Stimulated activated CD8-positive, alpha-beta memory T cell treated with anti-CD3 and anti-CD28 coated beads, Interleukin-12 subunit alpha, Interleukin-12 subunit beta, amount 100 ng/mL, for 24 hours (primary cell): Measurements from ENCODE around the gene WRAP73.

Experiments used
- DNase-seq: peaks from one replicate; pipeline ENCODE4 v3.0.0-alpha.2; 2020; ENCODE audit errors: extremely low read depth

WRAP73 gene

DNA sequence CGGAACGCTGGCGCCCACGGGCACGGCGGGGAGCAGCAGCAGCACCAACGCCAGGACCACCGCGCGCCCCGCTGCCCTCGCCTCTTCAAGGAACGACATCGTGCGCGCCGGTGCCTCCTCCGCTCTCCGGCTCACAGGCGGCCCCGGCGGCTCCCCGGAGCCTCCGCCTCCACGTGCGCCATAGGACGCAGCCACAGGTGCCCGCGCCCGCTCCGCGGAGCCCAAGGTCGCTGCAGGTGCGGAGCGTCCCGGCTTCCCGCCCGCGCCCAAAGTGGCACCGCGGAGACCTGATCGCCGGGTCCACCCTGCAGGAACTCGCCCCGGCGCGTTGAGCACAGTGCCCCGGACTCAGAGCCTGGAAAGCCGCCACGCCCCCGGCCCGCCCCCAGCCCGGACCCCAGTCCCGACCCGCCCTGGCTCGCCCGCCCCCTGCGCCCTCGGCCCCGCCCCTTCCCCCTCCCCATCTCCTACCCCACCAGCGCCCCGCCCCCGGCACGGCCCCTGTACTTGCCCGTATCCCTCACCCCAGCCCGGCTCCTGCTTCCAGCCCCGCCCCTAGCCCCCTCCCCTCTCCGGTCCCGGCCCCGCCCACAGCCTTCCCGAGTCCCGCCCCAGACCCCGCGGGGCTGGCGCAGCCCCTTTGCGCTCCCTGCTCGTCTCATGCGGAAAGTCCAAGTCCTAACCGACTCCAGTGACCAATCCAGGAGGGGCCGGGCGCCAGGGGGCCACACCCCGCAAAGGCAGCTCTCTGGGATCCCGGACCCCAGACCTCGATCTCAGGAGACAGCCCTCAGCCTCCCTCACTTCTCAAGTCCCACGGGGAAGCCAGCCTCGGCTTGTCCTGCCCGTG is 38.5 kb downstream of the WRAP73 start, which contains the start of gene MEGF6:
TSS of gene MEGF6 (minus strand) at position 339 of the 850 bp plus-strand sequence. CDS start at position 99, 240 bp downstream.
- DNase-seq, result peak; percentile 35

- no peak for DNase-seq
Measured at GRCh38 chr1:3610527-3611169, 39.3 kb downstream of the WRAP73 start.

GRCh38 chr1:3609769-3610526 is 40.0 kb downstream of the WRAP73 start:
- no peak for DNase-seq

GRCh38 chr1:3609016-3609768 is 40.7 kb downstream of the WRAP73 start:
- DNase-seq, result no peak

DNA sequence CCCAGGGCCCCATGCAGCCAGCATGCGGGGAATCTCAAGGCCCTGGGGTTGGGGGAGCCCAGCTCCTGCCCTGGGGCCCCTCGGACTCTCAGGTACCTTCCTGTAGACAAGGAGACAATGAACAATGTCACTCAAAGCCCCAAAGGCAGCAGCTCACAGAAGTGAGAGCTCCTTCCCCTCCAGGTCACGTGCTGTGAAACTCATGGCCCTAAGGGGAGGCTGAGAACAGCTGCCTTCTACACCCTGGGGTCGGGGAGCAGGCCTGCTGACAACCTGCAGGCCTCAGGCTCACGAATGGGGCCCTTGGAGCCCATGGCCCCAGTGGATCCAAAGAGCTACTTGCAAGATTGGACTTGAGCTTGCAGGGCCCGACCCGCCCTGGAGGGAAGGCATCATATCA is 41.7 kb downstream of the WRAP73 start:
- DNase-seq, result no peak

DNA sequence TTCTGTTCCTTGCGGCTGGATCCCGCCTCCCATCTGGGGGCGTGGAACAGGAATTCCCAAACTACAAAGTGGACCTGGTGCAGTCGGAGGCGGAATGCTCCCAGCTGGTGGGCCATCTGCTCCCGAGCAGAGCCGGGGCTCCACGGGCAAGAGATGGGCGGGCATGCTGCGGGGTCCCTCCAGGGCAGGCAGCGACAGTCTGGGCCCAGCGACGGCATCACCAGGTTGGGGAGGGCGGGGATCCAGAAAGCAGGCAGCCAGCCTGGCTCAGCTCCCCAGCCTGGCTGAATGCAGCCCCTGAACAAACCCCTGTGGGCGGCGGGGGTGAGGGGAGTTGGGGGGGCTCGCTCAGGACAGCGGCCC is 42.2 kb downstream of the WRAP73 start:
- DNase-seq, result no peak

DNA sequence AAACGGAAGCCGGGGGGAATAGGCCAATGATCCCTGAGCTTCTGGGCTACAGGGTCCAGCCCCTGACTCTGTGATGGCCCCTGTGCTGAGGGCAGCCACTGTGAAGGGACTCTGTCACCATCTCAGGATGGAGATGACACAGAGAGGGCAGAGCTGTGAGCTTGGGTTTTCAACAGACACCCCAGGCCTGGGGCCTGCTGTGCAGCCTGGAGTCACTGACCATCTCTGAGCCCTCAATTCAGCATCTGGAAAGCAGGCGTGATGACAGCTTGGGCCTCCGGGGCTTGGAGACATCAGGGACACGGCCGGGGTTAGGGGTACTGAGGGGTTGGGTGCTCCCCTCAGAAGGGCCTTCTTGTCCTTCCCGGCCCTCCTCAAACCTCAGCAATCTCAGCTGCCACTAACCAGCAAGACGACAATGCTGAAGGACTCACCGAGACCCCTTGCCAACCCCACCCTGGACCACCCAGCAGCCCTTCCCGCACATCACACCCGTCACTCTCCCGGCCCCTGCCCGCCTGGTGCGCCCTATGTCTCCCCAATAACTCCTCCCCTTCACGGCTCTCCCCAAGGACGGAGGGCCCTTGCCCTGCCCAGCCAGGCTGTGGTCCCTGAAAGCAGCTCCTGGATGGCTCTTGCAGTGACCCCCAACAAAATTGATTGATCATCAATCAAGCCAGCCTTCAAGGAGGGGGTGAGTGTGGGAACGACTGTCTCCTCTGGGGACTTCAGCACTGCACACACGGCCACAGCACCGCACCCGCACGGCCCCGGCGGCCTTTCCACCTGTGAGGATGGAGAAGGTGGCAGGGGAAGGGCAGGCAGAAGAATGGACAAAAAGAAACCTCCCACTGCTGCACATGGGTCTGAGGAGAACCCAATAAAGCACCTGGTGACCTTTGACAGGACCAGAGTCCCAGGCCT is 42.9 kb downstream of the WRAP73 start:
- DNase-seq, result no peak

DNA sequence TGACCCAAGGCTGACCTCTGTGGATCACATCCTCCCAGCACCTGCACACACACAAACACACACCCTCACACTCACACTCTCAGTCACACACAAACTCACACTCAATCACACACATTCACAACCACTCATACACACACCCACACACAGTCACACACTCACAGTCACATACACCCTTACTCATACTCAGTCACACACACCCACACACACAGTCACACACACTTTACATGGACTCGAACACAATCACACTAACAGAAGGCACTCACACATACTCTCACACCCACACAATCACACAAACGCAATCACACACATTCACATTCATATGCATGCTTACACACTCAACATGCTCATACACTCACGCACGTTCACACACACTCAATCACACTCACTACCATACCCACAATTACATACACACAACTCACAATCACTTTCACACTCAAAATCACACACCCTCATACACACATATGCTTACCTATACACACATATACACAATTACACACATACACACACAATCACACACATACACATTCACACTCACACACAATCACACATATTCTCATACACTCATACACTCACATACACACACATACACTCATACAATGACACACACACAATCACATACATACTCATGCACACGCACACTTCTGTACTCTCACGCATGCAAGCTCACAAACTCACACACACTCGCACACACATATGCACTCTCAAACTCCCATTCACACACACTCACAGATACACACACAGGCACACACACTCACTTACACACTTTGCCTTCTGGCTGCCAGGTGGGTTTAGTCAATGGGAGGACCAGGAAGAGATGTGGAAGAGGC is 44.7 kb downstream of the WRAP73 start:
- no peak for DNase-seq

- DNase-seq, result no peak
Measured at GRCh38 chr1:3604468-3604974, 45.4 kb downstream of the WRAP73 start.

GRCh38 chr1:3603571-3604467 is 46.1 kb downstream of the WRAP73 start:
- DNase-seq, result no peak

- DNase-seq, result no peak
Measured at GRCh38 chr1:3603156-3603555, 46.7 kb downstream of the WRAP73 start.

- DNase-seq, result no peak
Measured at GRCh38 chr1:3602375-3602774, 47.5 kb downstream of the WRAP73 start.

GRCh38 chr1:3601743-3602142 is 48.2 kb downstream of the WRAP73 start:
- no peak for DNase-seq

DNA sequence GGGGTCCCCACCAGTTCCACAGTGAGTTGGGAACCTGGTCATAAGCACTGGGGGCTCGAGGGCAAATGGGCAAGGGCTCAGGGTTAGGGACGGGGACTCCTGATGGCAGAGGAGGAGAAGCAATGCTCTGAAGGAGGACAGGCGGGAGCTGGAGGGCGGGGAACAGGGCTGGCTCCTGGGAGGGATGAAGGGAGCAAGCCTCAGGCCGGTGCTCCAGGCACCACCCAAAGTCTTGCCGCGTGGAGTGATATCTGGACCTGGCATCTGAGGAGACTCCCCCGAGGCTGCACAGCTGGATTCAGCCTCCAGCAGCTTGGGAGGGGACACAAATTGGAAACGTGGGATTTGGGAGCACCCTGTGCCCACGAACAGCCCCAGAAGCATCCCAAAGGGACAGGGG is 49.5 kb downstream of the WRAP73 start:
- no peak for DNase-seq

DNA sequence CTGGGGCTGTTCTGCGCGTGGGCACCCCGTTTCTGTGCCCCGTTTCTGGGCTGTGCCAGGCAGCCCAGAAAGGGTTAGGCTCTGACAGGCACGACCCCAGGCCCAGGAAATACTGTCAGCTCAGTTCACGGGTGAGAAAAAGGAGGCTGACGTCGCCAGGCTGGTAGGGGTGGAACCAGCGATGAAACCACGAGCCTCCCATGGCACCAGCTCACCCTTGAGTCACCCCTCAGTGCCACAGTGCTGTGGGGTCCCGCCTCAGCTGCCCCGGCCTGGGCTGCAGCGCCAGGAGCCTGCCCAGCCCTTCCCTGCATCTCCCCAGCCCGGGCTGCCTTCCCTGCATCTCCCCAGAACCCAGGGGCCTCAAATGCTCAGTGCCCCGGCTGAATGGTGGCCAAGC is 50.1 kb downstream of the WRAP73 start:
- no peak for DNase-seq

- DNase-seq, result no peak
Measured at GRCh38 chr1:3599286-3599811, 50.6 kb downstream of the WRAP73 start.

GRCh38 chr1:3598522-3599285 is 51.2 kb downstream of the WRAP73 start:
- no peak for DNase-seq
